HEK293 (cell line): ENCODE data around the gene ENDOU.

Experiments
- CTCF ChIA-PET: fragments of 350-600 bp; formaldehyde crosslinking; extraction: SDS; loops from one replicate; lab custom pipeline; 2021; ENCODE audit warnings: antibody characterized with exemption; lab: Yijun Ruan, JAX
- POLR2A ChIA-PET: fragments of 300-600 bp; formaldehyde crosslinking; extraction: SDS; loops from one replicate; lab custom pipeline; 2020; ENCODE audit warnings: antibody characterized with exemption, inconsistent platforms; lab: Yijun Ruan, JAX
- H3K27ac ChIP-seq: fragments of 200-500 bp; sonication (Bioruptor generic); 2 replicates; pipeline ENCODE4 v1.5.1; 2014; ENCODE audit warnings: low read depth, low read length, control low read depth, inconsistent platforms; ENCODE audit errors: extremely low read depth
- H3K36me3 ChIP-seq, 2 experiments: fragments of 200-500 bp in 1 of 2; sonication (Bioruptor generic) in 1 of 2; 1 replicate in 1 of 2; 2 replicates in 1 of 2; pipeline ENCODE4 v1.5.1; 2014 to 2017; ENCODE audit warnings: inconsistent platforms in 2 of 2, low read length in 2 of 2; ENCODE audit not compliant: control insufficient read depth in 2 of 2, insufficient read depth in 1 of 2
- H3K4me1 ChIP-seq: fragments of 200-500 bp; sonication (Bioruptor generic); 2 replicates; pipeline ENCODE4 v1.5.1; 2014; ENCODE audit warnings: mild to moderate bottlenecking, low read length, inconsistent platforms; ENCODE audit not compliant: control insufficient read depth, insufficient read depth
- H3K4me3 ChIP-seq: 2 replicates; pipeline ENCODE4 v1.5.1; 2011; ENCODE audit warnings: low read depth, mild to moderate bottlenecking, control low read depth, low read length, moderate library complexity
- H3K9me3 ChIP-seq: fragments of 200-500 bp; sonication (Bioruptor generic); 2 replicates; pipeline ENCODE4 v1.5.1; 2014; ENCODE audit warnings: low read depth, low read length, inconsistent platforms; ENCODE audit not compliant: control insufficient read depth, insufficient read depth
- AEBP2 ChIP-seq: fragments of 450-650 bp; formaldehyde crosslinking; IDR thresholded peaks from 2 replicates; pipeline ENCODE4 v1.5.1; 2016; ENCODE audit warnings: missing biosample characterization, missing genetic modification characterization, borderline replicate concordance
- ELK4 ChIP-seq: IDR thresholded peaks from 2 replicates; pipeline ENCODE4 v1.6.1; 2011; ENCODE audit warnings: mild to moderate bottlenecking, low read depth, low read length, borderline replicate concordance
- GLIS1 ChIP-seq: fragments of 450-650 bp; formaldehyde crosslinking; IDR thresholded peaks from 2 replicates; pipeline ENCODE4 v1.5.1; 2016; ENCODE audit warnings: missing biosample characterization, missing genetic modification characterization
- KLF1 ChIP-seq: fragments of 450-650 bp; formaldehyde crosslinking; IDR thresholded peaks from 2 replicates; pipeline ENCODE4 v1.5.1; 2016; ENCODE audit warnings: missing biosample characterization, missing genetic modification characterization
- PRDM1 ChIP-seq: fragments of 450-650 bp; formaldehyde crosslinking; IDR thresholded peaks from 2 replicates; pipeline ENCODE4; 2016; ENCODE audit warnings: missing biosample characterization, missing genetic modification characterization
- PRDM10 ChIP-seq: fragments of 450-650 bp; formaldehyde crosslinking; IDR thresholded peaks from 2 replicates; pipeline ENCODE4 v1.5.1; 2016; ENCODE audit warnings: missing biosample characterization, missing genetic modification characterization
- PRDM4 ChIP-seq: fragments of 450-650 bp; formaldehyde crosslinking; IDR thresholded peaks from 2 replicates; pipeline ENCODE4 v1.5.1; 2017; ENCODE audit warnings: missing biosample characterization, missing genetic modification characterization
- REST ChIP-seq: fragments of 450-650 bp; formaldehyde crosslinking; IDR thresholded peaks from 2 replicates; pipeline ENCODE4 v1.5.1; 2016; ENCODE audit warnings: missing biosample characterization, missing genetic modification characterization
- ZNF121 ChIP-seq: fragments of 450-650 bp; formaldehyde crosslinking; IDR thresholded peaks from 2 replicates; pipeline ENCODE4 v1.5.1; 2016; ENCODE audit warnings: missing biosample characterization, missing genetic modification characterization
- ZNF175 ChIP-seq: fragments of 450-650 bp; formaldehyde crosslinking; IDR thresholded peaks from 2 replicates; pipeline ENCODE4 v1.5.1; 2016; ENCODE audit warnings: missing biosample characterization, missing genetic modification characterization
- ZNF239 ChIP-seq: fragments of 450-650 bp; formaldehyde crosslinking; IDR thresholded peaks from 2 replicates; pipeline ENCODE4 v1.5.1; 2016; ENCODE audit warnings: missing biosample characterization, missing genetic modification characterization
- ZNF248 ChIP-seq: fragments of 450-650 bp; formaldehyde crosslinking; IDR thresholded peaks from 2 replicates; pipeline ENCODE4 v1.5.1; 2017; ENCODE audit warnings: missing biosample characterization, missing genetic modification characterization
- ZNF354C ChIP-seq: fragments of 450-650 bp; formaldehyde crosslinking; IDR thresholded peaks from 2 replicates; pipeline ENCODE4 v1.5.1; 2016; ENCODE audit warnings: missing biosample characterization, missing genetic modification characterization, low read depth, borderline replicate concordance
- ZNF501 ChIP-seq: fragments of 450-650 bp; formaldehyde crosslinking; IDR thresholded peaks from 2 replicates; pipeline ENCODE4 v1.5.1; 2016; ENCODE audit warnings: missing biosample characterization, missing genetic modification characterization
- ZNF600 ChIP-seq: fragments of 450-650 bp; formaldehyde crosslinking; IDR thresholded peaks from 2 replicates; pipeline ENCODE4 v1.5.1; 2016; ENCODE audit warnings: missing biosample characterization, missing genetic modification characterization
- ZNF621 ChIP-seq: fragments of 450-650 bp; formaldehyde crosslinking; IDR thresholded peaks from 2 replicates; pipeline ENCODE4 v1.5.1; 2017; ENCODE audit warnings: missing biosample characterization, missing genetic modification characterization
- ZNF624 ChIP-seq: fragments of 450-650 bp; formaldehyde crosslinking; IDR thresholded peaks from 2 replicates; pipeline ENCODE4 v1.5.1; 2017; ENCODE audit warnings: missing biosample characterization, missing genetic modification characterization
- ZNF677 ChIP-seq: fragments of 450-650 bp; IDR thresholded peaks from 2 replicates; pipeline ENCODE4 v1.5.0; 2018; ENCODE audit warnings: missing biosample characterization, mild to moderate bottlenecking, missing genetic modification characterization, moderate library complexity
- ZSCAN23 ChIP-seq: fragments of 450-650 bp; formaldehyde crosslinking; IDR thresholded peaks from 2 replicates; pipeline ENCODE4 v1.5.1; 2016; ENCODE audit warnings: missing biosample characterization, missing genetic modification characterization
- ZXDB ChIP-seq: fragments of 450-650 bp; formaldehyde crosslinking; IDR thresholded peaks from 2 replicates; pipeline ENCODE4 v1.5.1; 2016; ENCODE audit warnings: missing biosample characterization, missing genetic modification characterization

ENDOU gene

GRCh38 chr12:47698055-47698454 lies 27.2 kb downstream of the ENDOU start:
- Histone ChIP-seq H3K4me3 (no peak overlapping the region), H3K27ac (no peak overlapping the region), H3K4me1 (no peaks in the 10 kb centered on the region)
- CTCF ChIA-PET = interaction anchor here (0.6 to 1.2 kb wide), 3 partner anchors 11 to 61 kb away, joined by 3 to 6 read pairs (median 3); no protein-coding TSS in a partner anchor
- POLR2A ChIA-PET = interaction anchor here (0.6 kb wide), 1 partner anchor 1885 kb away, joined by 4 read pairs; no protein-coding TSS in a partner anchor
- TF ChIP-seq ELK4 = no peak
- TF ChIP-seq ZNF621 = no peak
- TF ChIP-seq ZNF239 (tag by site-specific recombination) = no peak
- no peak for TF ChIP-seq ZNF677 (tag by site-specific recombination)
- no peak for TF ChIP-seq ZNF501 (tag by site-specific recombination)
- TF ChIP-seq ZNF600 (tag by site-specific recombination) = no peak
- TF ChIP-seq ZNF248 (tag by site-specific recombination) = no peak
- TF ChIP-seq PRDM10 = no peak
- no peak for TF ChIP-seq ZXDB
- TF ChIP-seq, all 188 proteins: peak for 0
- H3K9me3 ChIP-seq = no peaks in the 10 kb centered on the region
- peaks cover 59 to 60% of the 10 kb centered on the region in 2 experiments for H3K36me3 ChIP-seq

GRCh38 chr12:47689215-47689614 lies 36.1 kb downstream of the ENDOU start:
- CTCF ChIA-PET = interaction anchor here (0.6 to 1.1 kb wide), 4 partner anchors 24 to 618 kb away, joined by 3 to 5 read pairs (median 4); no protein-coding TSS in a partner anchor
- POLR2A ChIA-PET = no interaction called here
- no peaks in the 10 kb centered on the region for H3K9me3 ChIP-seq
- H3K36me3 ChIP-seq = peaks cover 44 to 67% of the 10 kb centered on the region in 2 experiments
- no peak overlapping the region for H3K27ac ChIP-seq
- no peaks in the 10 kb centered on the region for H3K4me1 ChIP-seq
- no peak overlapping the region for H3K4me3 ChIP-seq
- no peak for TF ChIP-seq ZNF121
- no peak for TF ChIP-seq ZNF239 (tag by site-specific recombination)
- no peak for TF ChIP-seq ELK4
- no peak for TF ChIP-seq KLF1 (tag by site-specific recombination)
- no peak for TF ChIP-seq ZNF354C (tag by site-specific recombination)
- no peak for TF ChIP-seq PRDM1 (tag by site-specific recombination)
- TF ChIP-seq AEBP2 (tag by site-specific recombination) = no peak
- no peak for TF ChIP-seq PRDM4 (tag by site-specific recombination)
- no peak for TF ChIP-seq REST (tag by site-specific recombination)
- no peak for TF ChIP-seq ZSCAN23 (tag by site-specific recombination)
- no peak for TF ChIP-seq ZNF175 (tag by site-specific recombination)
- TF ChIP-seq GLIS1 = no peak
- no peak for TF ChIP-seq ZNF624
